Prostate gland (tissue), 2 donors: ENCODE measurements around the gene SLC52A3.

ENCODE experiments used
- POLR2A ChIP-seq: fragments of 450-650 bp; IDR thresholded peaks from one replicate; pipeline ENCODE4 v1.6.1; 2016; ENCODE audit warnings: antibody characterized with exemption, mild to moderate bottlenecking
- POLR2AphosphoS5 ChIP-seq: sonication (generic); formaldehyde crosslinking; IDR thresholded peaks from one replicate; pipeline ENCODE4 v1.6.1; 2017; ENCODE audit warnings: antibody characterized with exemption
- TF ChIP-seq, protein P1 (sequence below), 4 experiments: fragments of 200-600 bp in 2 of 4; fragments of 450-650 bp in 2 of 4; sonication (generic) in 2 of 4; IDR thresholded peaks; 1 replicate in 3 of 4; 2 replicates in 1 of 4; pipeline ENCODE4 v1.5.1; 2016 to 2019; ENCODE audit warnings: antibody characterized with exemption in 4 of 4, mild to moderate bottlenecking in 2 of 4, moderate library complexity in 2 of 4

DNA sequence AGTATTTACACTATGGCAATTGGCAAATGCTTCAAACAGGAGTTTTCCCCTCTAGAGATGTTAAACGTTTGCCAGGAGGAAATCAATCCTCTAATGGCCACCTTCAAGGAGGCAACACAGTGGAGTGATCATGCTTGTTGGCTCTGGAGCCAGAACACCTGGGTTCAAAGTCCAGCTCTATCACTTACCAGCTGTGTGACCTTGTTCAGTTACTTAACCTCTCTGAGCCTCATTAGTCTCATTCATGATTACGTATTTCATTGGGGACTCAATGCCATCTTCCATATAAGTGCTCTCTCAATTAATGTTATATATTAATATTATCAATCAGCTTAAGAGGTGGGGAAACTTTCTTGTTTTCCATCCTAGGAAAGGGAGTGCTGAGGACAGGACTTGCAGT, 26.1 kb downstream of the SLC52A3 start:
- TF ChIP-seq, protein P1, sequence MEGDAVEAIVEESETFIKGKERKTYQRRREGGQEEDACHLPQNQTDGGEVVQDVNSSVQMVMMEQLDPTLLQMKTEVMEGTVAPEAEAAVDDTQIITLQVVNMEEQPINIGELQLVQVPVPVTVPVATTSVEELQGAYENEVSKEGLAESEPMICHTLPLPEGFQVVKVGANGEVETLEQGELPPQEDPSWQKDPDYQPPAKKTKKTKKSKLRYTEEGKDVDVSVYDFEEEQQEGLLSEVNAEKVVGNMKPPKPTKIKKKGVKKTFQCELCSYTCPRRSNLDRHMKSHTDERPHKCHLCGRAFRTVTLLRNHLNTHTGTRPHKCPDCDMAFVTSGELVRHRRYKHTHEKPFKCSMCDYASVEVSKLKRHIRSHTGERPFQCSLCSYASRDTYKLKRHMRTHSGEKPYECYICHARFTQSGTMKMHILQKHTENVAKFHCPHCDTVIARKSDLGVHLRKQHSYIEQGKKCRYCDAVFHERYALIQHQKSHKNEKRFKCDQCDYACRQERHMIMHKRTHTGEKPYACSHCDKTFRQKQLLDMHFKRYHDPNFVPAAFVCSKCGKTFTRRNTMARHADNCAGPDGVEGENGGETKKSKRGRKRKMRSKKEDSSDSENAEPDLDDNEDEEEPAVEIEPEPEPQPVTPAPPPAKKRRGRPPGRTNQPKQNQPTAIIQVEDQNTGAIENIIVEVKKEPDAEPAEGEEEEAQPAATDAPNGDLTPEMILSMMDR (IDR thresholded peaks at IDR 0.05): no peak
- TF ChIP-seq POLR2A (no peak), POLR2AphosphoS5 (no peak)
